Endothelial cell of umbilical vein (primary cell): ENCODE results near the gene SEMA3A. TPM values are rescaled to one million over a fixed set of nuclear protein-coding genes. Genes with fewer than 3 reads are reported as not detected.

Experiments
- BruUV-seq: library from RNA; stranded (reverse); fragments of 400-500 nt; replicated peaks from 2 replicates; lab custom pipeline; 2021; lab: Mats Ljungman, UMichigan
- CTCF ChIA-PET: fragments of 300-600, 350-600 bp; sonication (Branson Sonifier 250); formaldehyde crosslinking; loops from one replicate; lab custom pipeline; 2021; ENCODE audit warnings: antibody characterized with exemption, inconsistent platforms; lab: Charles Lee
- POLR2A ChIA-PET: fragments of 300-600, 350-600 bp; sonication (Branson Sonifier 250); formaldehyde crosslinking; loops from one replicate; lab custom pipeline; 2021; ENCODE audit warnings: antibody characterized with exemption, inconsistent platforms; lab: Charles Lee
- DNase-seq: peaks from one replicate; pipeline ENCODE4 v3.0.0-alpha.2; 2011; ENCODE audit warnings: low read depth, low spot score
- FAIRE-seq: peaks from 2 replicates; lab custom pipeline; 2011; peaks lifted over from hg19 to GRCh38; lab: Jason Lieb, UNC
- H2AFZ ChIP-seq: 2 replicates; pipeline ENCODE4 v1.6.0; 2012; ENCODE audit warnings: low read depth, low read length, control low read depth, inconsistent platforms
- H3K27ac ChIP-seq: 2 replicates; pipeline ENCODE4 v1.5.1; 2011; ENCODE audit warnings: low read depth, mild to moderate bottlenecking, control low read depth, low read length, moderate library complexity; ENCODE audit not compliant: insufficient read depth
- H3K27me3 ChIP-seq, 2 experiments: 2 replicates each; pipeline versions ENCODE4 v1.6.0 to v1.6.1; 2011; ENCODE audit warnings: low read length in 2 of 2, mixed read lengths in 1 of 2; ENCODE audit not compliant: control insufficient read depth in 2 of 2, insufficient read depth in 2 of 2
- H3K36me3 ChIP-seq, 2 experiments: 2 replicates in 1 of 2; 3 replicates in 1 of 2; pipeline ENCODE4 v1.5.1; 2011; ENCODE audit warnings: low read length in 2 of 2, mild to moderate bottlenecking in 1 of 2, moderate library complexity in 1 of 2; ENCODE audit not compliant: control insufficient read depth in 2 of 2, insufficient read depth in 2 of 2; ENCODE audit errors: extremely low read depth in 1 of 2
- H3K4me1 ChIP-seq: 3 replicates; pipeline ENCODE4 v1.5.1; 2011; ENCODE audit warnings: mild to moderate bottlenecking, low read length; ENCODE audit not compliant: control insufficient read depth, insufficient read depth; ENCODE audit errors: extremely low read depth
- H3K4me2 ChIP-seq: 2 replicates; pipeline ENCODE4 v1.6.1; 2011; ENCODE audit warnings: low read length, control low read depth, mixed read lengths; ENCODE audit not compliant: insufficient read depth
- H3K4me3 ChIP-seq, 3 experiments: fragments of 200-600 bp in 1 of 3; sonication (generic), shearing (Covaris generic) in 1 of 3; replicated peaks in 1 of 3; 2 replicates each; pipeline ENCODE4 v1.5.1; 2011 to 2016; ENCODE audit warnings: control low read depth in 3 of 3, low read length in 3 of 3, mild to moderate bottlenecking in 2 of 3, inconsistent platforms in 1 of 3, low read depth in 1 of 3, moderate library complexity in 1 of 3; ENCODE audit not compliant: insufficient read depth in 1 of 3
- H3K79me2 ChIP-seq: 2 replicates; pipeline ENCODE4 v1.6.0; 2012; ENCODE audit warnings: low read length, inconsistent platforms; ENCODE audit not compliant: control insufficient read depth, insufficient read depth
- H3K9ac ChIP-seq: replicated peaks from 2 replicates; pipeline ENCODE3; 2011; ENCODE audit warnings: low read length, control low read depth; ENCODE audit not compliant: insufficient read depth; ENCODE audit errors: extremely low read depth
- H3K9me1 ChIP-seq: replicated peaks from 3 replicates; pipeline ENCODE4 v1.6.0; 2011; ENCODE audit warnings: mild to moderate bottlenecking, low read length; ENCODE audit not compliant: control insufficient read depth, insufficient read depth; ENCODE audit errors: extremely low read depth
- H3K9me3 ChIP-seq: replicated peaks from 2 replicates; pipeline ENCODE4 v1.5.1; 2012; ENCODE audit warnings: low read length, inconsistent platforms; ENCODE audit not compliant: control insufficient read depth, insufficient read depth
- H4K20me1 ChIP-seq: replicated peaks from 2 replicates; pipeline ENCODE3; 2011; ENCODE audit warnings: mild to moderate bottlenecking, low read length; ENCODE audit not compliant: control insufficient read depth, insufficient read depth; ENCODE audit errors: extremely low read depth
- EZH2 ChIP-seq: IDR thresholded peaks from 2 replicates; pipeline ENCODE4 v1.6.1; 2012; ENCODE audit warnings: borderline replicate concordance, low read depth, mild to moderate bottlenecking, moderate library complexity, low read length, inconsistent platforms; ENCODE audit not compliant: severe bottlenecking
- FOS ChIP-seq: IDR thresholded peaks from 2 replicates; pipeline ENCODE4 v1.6.1; 2011; ENCODE audit warnings: mild to moderate bottlenecking, low read length, moderate library complexity, borderline replicate concordance; ENCODE audit not compliant: insufficient read depth
- GATA2 ChIP-seq: IDR thresholded peaks from 2 replicates; pipeline ENCODE4 v1.7.0; 2011; ENCODE audit warnings: low read depth, mild to moderate bottlenecking, moderate library complexity, mixed read lengths, low read length; ENCODE audit not compliant: insufficient read length, insufficient read depth
- JUN ChIP-seq: IDR thresholded peaks from 2 replicates; pipeline ENCODE4 v1.6.1; 2011; ENCODE audit warnings: borderline replicate concordance, low read depth; ENCODE audit not compliant: insufficient read length, insufficient read depth
- MYC ChIP-seq: IDR thresholded peaks from one replicate; pipeline ENCODE4 v1.6.1; 2011; ENCODE audit warnings: mild to moderate bottlenecking, low read depth, low read length
- POLR2A ChIP-seq: IDR thresholded peaks from 2 replicates; pipeline ENCODE4 v1.6.1; 2012; ENCODE audit warnings: low read depth, mild to moderate bottlenecking, control low read depth, low read length
- POLR2AphosphoS5 ChIP-seq: IDR thresholded peaks from 2 replicates; pipeline ENCODE4 v1.6.1; 2012; ENCODE audit warnings: low read depth, mild to moderate bottlenecking, control low read depth, low read length, moderate library complexity; ENCODE audit not compliant: insufficient read depth
- dilution Hi-C: fragments of 300-500 bp; cut with MboI; formaldehyde crosslinking; loops from one replicate; pipeline ENCODE4 v1.15.0; 2019; ENCODE audit warnings: low sequenced_read_pairs; ENCODE audit not compliant: extremely low pct_ligation_motif_present
- intact Hi-C: fragments of 100-400 bp; cut with micrococcal nuclease; formaldehyde crosslinking; loops from one replicate; pipeline ENCODE4 v1.10.0; 2022
- polyA plus RNA-seq, 4 experiments: library from polyadenylated mRNA; depleted of rRNA in 3 of 4; stranded (reverse) in 3 of 4; unstranded in 1 of 4; fragments of >200 nt; gene quantifications; 2 replicates each; pipeline versions ENCODE4 v1.2.1 to v1.2.3, GENCODE V29; 2011 to 2012; ENCODE audit warnings: missing spikeins in 1 of 4
- total RNA-seq: library from RNA; stranded (reverse); gene quantifications from 2 replicates; pipeline ENCODE4 v1.2.3, GENCODE V29; 2021
- TF ChIP-seq, protein P1 (sequence below), 2 donors: IDR thresholded peaks; 1 replicate in 1 of 2; 2 replicates in 1 of 2; pipeline ENCODE4 v1.5.1; 2011; ENCODE audit warnings: low read length in 2 of 2, mild to moderate bottlenecking in 2 of 2, moderate library complexity in 2 of 2, control low read depth in 1 of 2, inconsistent platforms in 1 of 2, low read depth in 1 of 2; ENCODE audit not compliant: insufficient read depth in 1 of 2; ENCODE audit errors: extremely low read depth in 1 of 2
- TF ChIP-seq, protein P2 (sequence below): IDR thresholded peaks from 2 replicates; pipeline ENCODE4 v1.6.1; 2011; ENCODE audit not compliant: insufficient read depth, insufficient read length

Gene SEMA3A
- total and polyA plus RNA-seq, 2 donors (not counting 3 experiments of a cell fraction or from before 2014, with no cell fraction given): 0.68 to 1.2 TPM

DNA sequence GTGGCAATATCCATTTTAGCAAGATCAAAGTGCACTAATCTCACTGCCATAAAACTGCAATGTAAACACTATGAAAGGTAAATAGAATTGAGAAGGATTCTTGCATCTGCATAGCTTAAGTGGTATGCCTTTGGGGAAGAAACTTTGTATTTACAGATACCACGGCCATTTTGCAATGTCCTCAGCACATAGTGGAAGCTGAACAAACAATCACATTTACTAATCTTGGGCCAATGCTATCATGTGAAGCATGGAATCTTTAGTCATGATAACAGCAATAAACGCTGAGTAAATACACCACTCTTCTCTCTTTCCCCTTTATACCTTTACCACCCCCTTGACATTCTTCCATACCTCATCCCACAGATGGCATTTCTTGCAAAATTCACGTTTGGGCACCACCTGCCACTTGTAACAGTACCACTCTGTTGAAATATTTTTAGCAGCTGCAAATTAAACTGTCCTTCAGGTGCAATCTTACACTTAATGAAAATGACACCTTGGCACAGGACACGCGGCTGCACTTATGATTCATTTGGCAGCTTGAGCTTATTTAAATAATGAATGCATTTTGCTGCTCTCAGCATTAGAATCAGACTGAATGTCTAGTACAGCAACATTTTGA lies 171.8 kb downstream of the SEMA3A start:
- no peak overlapping the region for H3K4me2 ChIP-seq

DNA sequence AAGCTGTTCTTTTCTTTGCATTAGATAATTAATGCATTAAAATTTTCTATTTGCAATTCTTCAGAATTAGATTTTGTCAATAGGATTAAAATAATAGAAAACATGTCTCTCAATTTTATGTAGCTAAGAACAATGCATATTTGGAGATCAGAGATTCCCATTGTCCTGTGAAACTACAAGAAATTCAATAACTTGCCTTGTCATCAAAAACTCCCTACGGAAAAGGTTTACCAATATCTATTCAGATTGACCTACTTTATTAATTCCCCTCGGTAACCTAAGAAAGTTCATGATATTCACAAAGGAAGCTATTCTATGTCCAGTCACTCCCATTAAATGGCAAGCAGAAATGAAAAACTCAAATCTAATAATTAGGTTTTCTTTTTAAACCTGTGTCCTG lies 172.6 kb downstream of the SEMA3A start:
- no peaks in the 10 kb centered on the region for H4K20me1 ChIP-seq
- no peak overlapping the region for H3K4me3 ChIP-seq
- dilution Hi-C loops (no loop called here), intact Hi-C loops (no loop called here)
- H3K9me1 ChIP-seq: no peaks in the 10 kb centered on the region
- H3K9ac ChIP-seq: no peak overlapping the region
- H3K4me1 ChIP-seq: peaks cover 15% of the 10 kb centered on the region
- no peaks in the 10 kb centered on the region for H3K27me3 ChIP-seq
- no TSS peak for BruUV-seq
- no peak overlapping the region for H3K4me2 ChIP-seq
- FAIRE-seq (no peak), DNase-seq (no peak)
- H2AFZ ChIP-seq: no peak overlapping the region
- no peaks in the 10 kb centered on the region for H3K36me3 ChIP-seq
- no peaks in the 10 kb centered on the region for H3K79me2 ChIP-seq
- TF ChIP-seq EZH2: no peak
- no peak for TF ChIP-seq POLR2AphosphoS5
- TF ChIP-seq, protein P1, sequence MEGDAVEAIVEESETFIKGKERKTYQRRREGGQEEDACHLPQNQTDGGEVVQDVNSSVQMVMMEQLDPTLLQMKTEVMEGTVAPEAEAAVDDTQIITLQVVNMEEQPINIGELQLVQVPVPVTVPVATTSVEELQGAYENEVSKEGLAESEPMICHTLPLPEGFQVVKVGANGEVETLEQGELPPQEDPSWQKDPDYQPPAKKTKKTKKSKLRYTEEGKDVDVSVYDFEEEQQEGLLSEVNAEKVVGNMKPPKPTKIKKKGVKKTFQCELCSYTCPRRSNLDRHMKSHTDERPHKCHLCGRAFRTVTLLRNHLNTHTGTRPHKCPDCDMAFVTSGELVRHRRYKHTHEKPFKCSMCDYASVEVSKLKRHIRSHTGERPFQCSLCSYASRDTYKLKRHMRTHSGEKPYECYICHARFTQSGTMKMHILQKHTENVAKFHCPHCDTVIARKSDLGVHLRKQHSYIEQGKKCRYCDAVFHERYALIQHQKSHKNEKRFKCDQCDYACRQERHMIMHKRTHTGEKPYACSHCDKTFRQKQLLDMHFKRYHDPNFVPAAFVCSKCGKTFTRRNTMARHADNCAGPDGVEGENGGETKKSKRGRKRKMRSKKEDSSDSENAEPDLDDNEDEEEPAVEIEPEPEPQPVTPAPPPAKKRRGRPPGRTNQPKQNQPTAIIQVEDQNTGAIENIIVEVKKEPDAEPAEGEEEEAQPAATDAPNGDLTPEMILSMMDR (IDR thresholded peaks at IDR 0.05; ENCODE audit: extremely low read depth in 1 of 2, insufficient read depth in 1 of 2, low read depth in 1 of 2, low read length in 2 of 2): no peak
- TF ChIP-seq, protein P2, sequence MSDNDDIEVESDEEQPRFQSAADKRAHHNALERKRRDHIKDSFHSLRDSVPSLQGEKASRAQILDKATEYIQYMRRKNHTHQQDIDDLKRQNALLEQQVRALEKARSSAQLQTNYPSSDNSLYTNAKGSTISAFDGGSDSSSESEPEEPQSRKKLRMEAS: no peak
- TF ChIP-seq JUN: no peak
- no peak for TF ChIP-seq FOS
- no peak for TF ChIP-seq POLR2A
- TF ChIP-seq MYC: no peak
- no peak for TF ChIP-seq GATA2
- no peaks in the 10 kb centered on the region for H3K9me3 ChIP-seq
- POLR2A ChIA-PET: no interaction called here
- H3K27ac ChIP-seq: no peak overlapping the region
- CTCF ChIA-PET: interaction anchor here (1.1 to 1.5 kb wide), 2 partner anchors 8 to 37 kb away, joined by 3 read pairs; no protein-coding TSS in a partner anchor

More for the DNA sequence above, 171.8 kb downstream of the SEMA3A start:
- no peaks in the 10 kb centered on the region for H3K9me1 ChIP-seq
- CTCF ChIA-PET: no interaction called here
- no peak overlapping the region for H3K9ac ChIP-seq
- no peak overlapping the region for H2AFZ ChIP-seq
- no TSS peak for BruUV-seq
- H3K27ac ChIP-seq: no peak overlapping the region
- POLR2A ChIA-PET: interaction anchor here (0.6 kb wide), 1 partner anchor 113 kb away, joined by 3 read pairs; no protein-coding TSS in a partner anchor
- dilution Hi-C loops: no loop called here
- H3K79me2 ChIP-seq: no peaks in the 10 kb centered on the region
- H3K4me3 ChIP-seq: no peak overlapping the region
- intact Hi-C loops: no loop called here
- DNase-seq (no peak), FAIRE-seq (no peak)
- H3K4me1 ChIP-seq: peaks cover 15% of the 10 kb centered on the region
- H4K20me1 ChIP-seq: no peaks in the 10 kb centered on the region
- no peaks in the 10 kb centered on the region for H3K27me3 ChIP-seq
- no peaks in the 10 kb centered on the region for H3K36me3 ChIP-seq
- H3K9me3 ChIP-seq: no peaks in the 10 kb centered on the region
- TF ChIP-seq, protein P1 (IDR thresholded peaks at IDR 0.05; ENCODE audit: extremely low read depth in 1 of 2, insufficient read depth in 1 of 2, low read depth in 1 of 2, low read length in 2 of 2): no peak
- TF ChIP-seq POLR2AphosphoS5: no peak
